GM12892 (cell line): ENCODE results near the gene FAM200C.

ENCODE experiments used
- DNase-seq: peaks from one replicate; pipeline ENCODE4 v3.0.0; 2011; ENCODE audit not compliant: insufficient read length
- FAIRE-seq: peaks from 2 replicates; lab custom pipeline; 2011; peaks lifted over from hg19 to GRCh38; lab: Jason Lieb, UNC
- POLR2A ChIP-seq: IDR thresholded peaks from 2 replicates; pipeline ENCODE4 v1.6.1; 2011; ENCODE audit warnings: low read depth, low read length, control low read depth
- POLR2AphosphoS5 ChIP-seq: IDR thresholded peaks from 2 replicates; pipeline ENCODE4 v1.6.1; 2011; ENCODE audit warnings: low read depth, low read length, control low read depth
- TAF1 ChIP-seq: IDR thresholded peaks from 2 replicates; pipeline ENCODE4 v1.6.1; 2011; ENCODE audit warnings: low read depth, mild to moderate bottlenecking, control low read depth, low read length, borderline replicate concordance

Gene FAM200C

DNA sequence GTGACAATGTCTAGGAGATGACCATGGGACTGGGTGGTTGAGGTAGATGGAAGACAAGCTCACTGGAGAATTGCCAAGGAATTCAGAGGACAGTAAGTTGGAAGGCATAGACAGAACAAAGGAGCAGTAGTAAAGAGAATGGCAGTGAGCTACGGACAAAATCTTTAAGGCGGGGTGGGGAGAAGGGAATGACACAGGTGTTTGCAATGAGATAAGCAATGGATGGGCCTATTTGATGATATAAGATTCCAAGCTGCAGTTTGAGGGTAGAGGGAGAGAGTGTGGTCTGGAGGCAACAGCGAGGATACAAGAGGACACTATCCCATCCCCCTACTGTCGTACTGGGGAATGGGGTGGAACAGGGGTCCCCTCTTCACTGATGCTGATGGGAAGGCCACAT is 36.2 kb upstream of the FAM200C start:
- TF ChIP-seq POLR2A, result no peak
- no peak for TF ChIP-seq POLR2AphosphoS5
- TF ChIP-seq TAF1, result no peak
- DNase-seq, result no peak
- FAIRE-seq, result peak; percentile 77

GRCh38 chr5:160435532-160435931 is 35.7 kb upstream of the FAM200C start:
- FAIRE-seq, result no peak

GRCh38 chr5:160434022-160434531 is 34.2 kb upstream of the FAM200C start:
- peak; percentile 55 for TF ChIP-seq POLR2A
- TF ChIP-seq POLR2AphosphoS5, result no peak
- DNase-seq (peak; percentile 45), FAIRE-seq (peak; percentile 94)

More at GRCh38 chr5:160435532-160435931, 35.7 kb upstream of the FAM200C start:
- DNase-seq, result no peak
- TF ChIP-seq TAF1, result no peak
- TF ChIP-seq POLR2A, result no peak
- TF ChIP-seq POLR2AphosphoS5, result no peak

DNA sequence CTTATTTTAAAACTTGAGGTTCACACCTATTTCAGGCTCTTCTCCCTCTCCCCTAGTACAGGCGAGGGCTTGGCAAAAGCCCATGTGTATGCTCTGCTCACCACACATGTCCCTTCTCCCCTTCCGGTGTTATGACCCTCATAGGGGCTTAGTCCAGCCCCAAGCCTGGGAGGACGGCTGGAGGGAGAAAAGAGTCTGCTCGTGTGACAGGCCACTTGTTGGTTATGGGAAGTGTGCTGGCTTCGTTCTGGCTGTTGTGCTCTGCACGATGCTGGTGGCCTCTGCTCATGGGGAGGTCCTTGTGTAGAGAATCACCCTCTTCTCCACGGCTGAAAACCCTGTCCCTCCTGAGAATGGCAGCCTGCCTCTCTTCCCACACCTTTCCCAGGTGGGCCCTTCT is 32.9 kb upstream of the FAM200C start:
- no peak for TF ChIP-seq POLR2A
- TF ChIP-seq POLR2AphosphoS5, result no peak
- FAIRE-seq, result peak; percentile 48
- no peak for DNase-seq

- DNase-seq (no peak), FAIRE-seq (no peak)
- TF ChIP-seq TAF1 (no peak), POLR2A (no peak)
Observed at GRCh38 chr5:160432196-160432595, 32.3 kb upstream of the FAM200C start.

GRCh38 chr5:160427607-160428006 is 27.8 kb upstream of the FAM200C start:
- no peak for DNase-seq
- TF ChIP-seq TAF1 (no peak), POLR2AphosphoS5 (no peak), POLR2A (no peak)
- no peak for FAIRE-seq

DNA sequence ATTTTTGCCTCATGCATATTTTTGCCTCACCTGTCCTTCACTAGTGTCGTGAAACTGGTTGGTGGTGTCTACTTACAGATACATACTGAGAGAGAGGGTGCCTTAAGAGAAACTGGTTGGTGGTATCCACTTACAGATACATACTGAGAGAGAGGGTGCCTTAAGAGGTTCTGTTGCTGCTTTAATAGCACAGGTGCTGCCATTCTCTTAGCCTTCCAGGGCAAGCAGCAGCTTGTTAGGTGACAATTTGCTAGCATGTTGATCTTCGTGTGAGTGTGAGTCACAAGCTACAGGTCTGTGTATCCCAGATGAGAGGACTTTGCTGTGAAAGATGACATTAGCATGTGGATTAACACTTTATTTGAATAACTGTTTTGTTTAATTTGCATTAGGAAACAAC is 23.2 kb upstream of the FAM200C start:
- peak; percentile 40 for FAIRE-seq
- no peak for DNase-seq
- TF ChIP-seq TAF1, result no peak
- TF ChIP-seq POLR2A, result no peak

GRCh38 chr5:160421625-160422258 is 21.9 kb upstream of the FAM200C start, which contains the start of gene PTTG1:
Gene PTTG1 (plus strand): TSS chr5:160421855. CDS start chr5:160422313, 458 bp downstream.
- TF ChIP-seq POLR2AphosphoS5 (peak; percentile 72), TAF1 (peak; percentile 76; the same call in 1 of the 2 replicates), POLR2A (peak; percentile 79; the same call in 1 of the 2 replicates)
- FAIRE-seq, result peak; percentile 99
- DNase-seq, result peak; percentile 66

GRCh38 chr5:160420331-160420610 is 20.4 kb upstream of the FAM200C start:
- FAIRE-seq (peak; percentile 89), DNase-seq (no peak)
- TF ChIP-seq TAF1 (no peak), POLR2A (no peak), POLR2AphosphoS5 (no peak)

DNA sequence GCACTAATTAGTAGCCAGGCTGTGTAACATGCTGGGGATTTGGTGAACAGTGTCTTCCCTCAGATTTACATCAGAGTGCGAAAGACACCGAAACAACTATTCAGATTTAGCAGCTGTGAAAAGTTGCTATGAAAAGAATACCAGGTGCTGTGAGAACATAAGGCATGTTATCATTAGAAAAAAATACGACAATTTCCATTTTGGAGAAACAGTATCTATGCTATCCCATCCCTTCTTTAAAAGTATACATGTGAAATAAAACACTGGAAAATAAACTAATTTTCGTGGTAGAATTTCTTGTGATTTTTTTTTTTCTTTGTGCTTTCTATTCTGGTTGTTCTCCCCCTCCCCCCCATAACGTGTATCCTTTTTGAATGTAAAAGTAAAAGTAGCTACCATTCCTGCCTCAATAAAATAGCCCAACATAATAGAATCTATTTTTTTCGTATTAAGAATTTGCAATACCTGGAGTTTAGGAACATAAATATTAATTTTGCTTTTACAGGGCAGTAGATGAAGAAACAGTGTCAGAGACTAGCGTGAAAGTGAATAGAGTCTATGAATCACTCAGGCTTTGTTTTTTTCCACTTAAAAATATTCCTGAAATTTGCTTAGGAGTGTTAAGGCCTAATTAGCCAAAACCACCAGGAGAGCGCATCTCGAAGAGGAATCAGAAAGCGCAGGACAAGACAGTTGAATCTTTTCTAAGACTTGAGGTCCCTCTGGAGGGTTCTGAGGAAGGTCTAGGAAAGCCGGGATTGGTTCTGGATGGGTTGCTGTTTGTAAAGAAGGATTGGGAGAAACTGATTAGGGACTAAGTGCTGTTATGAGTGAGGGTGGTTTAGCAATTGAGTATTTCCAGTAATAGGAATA is 19.8 kb upstream of the FAM200C start:
- DNase-seq (no peak), FAIRE-seq (no peak)
- TF ChIP-seq POLR2A (no peak; the same call in 1 of the 2 replicates), POLR2AphosphoS5 (no peak), TAF1 (no peak)

GRCh38 chr5:160418561-160419457 is 19.0 kb upstream of the FAM200C start, which contains the start of gene SLU7:
Gene SLU7 (minus strand): TSS chr5:160419081. CDS start chr5:160415294, 3,787 bp downstream.
- DNase-seq (peak; percentile 70), FAIRE-seq (peak; percentile 92)
- TF ChIP-seq TAF1 (peak; percentile 79; the same call in 1 of the 2 replicates), POLR2A (peak; percentile 73), POLR2AphosphoS5 (0 out of 2 replicates have a peak, but pooled peaks have one; percentile 23)
